ENCODE measurements around the gene GABRG3.

GABRG3 gene

GRCh38 chr15:27088584-27089232, 117.7 kb downstream of the GABRG3 start:
- in situ Hi-C loops (cut with MboI; ENCODE audit: low pct_unique_long_range_greater_than_20kb, low sequenced_read_pairs): no loop called here
- no peak for DNase-seq

- in situ Hi-C loops (cut with MboI; ENCODE audit: low pct_unique_long_range_greater_than_20kb, low sequenced_read_pairs): no loop called here
- no peak for DNase-seq
Observed at GRCh38 chr15:27089233-27089586, 118.2 kb downstream of the GABRG3 start.

GRCh38 chr15:27089676-27090075, 118.7 kb downstream of the GABRG3 start:
- in situ Hi-C loops (cut with MboI; ENCODE audit: low pct_unique_long_range_greater_than_20kb, low sequenced_read_pairs): no loop called here
- no peak for DNase-seq

- no peak for DNase-seq
- in situ Hi-C loops (cut with MboI; ENCODE audit: low pct_unique_long_range_greater_than_20kb, low sequenced_read_pairs): no loop called here
Observed at GRCh38 chr15:27091270-27091940, 120.4 kb downstream of the GABRG3 start.

GRCh38 chr15:27092390-27092789, 121.4 kb downstream of the GABRG3 start:
- DNase-seq: no peak
- in situ Hi-C loops (cut with MboI; ENCODE audit: low pct_unique_long_range_greater_than_20kb, low sequenced_read_pairs): no loop called here

GRCh38 chr15:27094235-27094634, 123.3 kb downstream of the GABRG3 start:
- in situ Hi-C loops (cut with MboI; ENCODE audit: low pct_unique_long_range_greater_than_20kb, low sequenced_read_pairs): no loop called here
- DNase-seq: no peak

- DNase-seq: no peak
Observed at GRCh38 chr15:27095886-27096624, 125.1 kb downstream of the GABRG3 start.

GRCh38 chr15:27097506-27097905, 126.5 kb downstream of the GABRG3 start:
- DNase-seq: no peak

More at GRCh38 chr15:27095886-27096624, 125.1 kb downstream of the GABRG3 start:
- in situ Hi-C loops (cut with MboI; ENCODE audit: low pct_unique_long_range_greater_than_20kb, low sequenced_read_pairs): no loop called here

GRCh38 chr15:27101982-27102381, 131.0 kb downstream of the GABRG3 start:
- DNase-seq: no peak

More at GRCh38 chr15:27097506-27097905, 126.5 kb downstream of the GABRG3 start:
- in situ Hi-C loops (cut with MboI; ENCODE audit: low pct_unique_long_range_greater_than_20kb, low sequenced_read_pairs): no loop called here

GRCh38 chr15:27111323-27111722, 140.3 kb downstream of the GABRG3 start:
- in situ Hi-C loops (cut with MboI; ENCODE audit: low pct_unique_long_range_greater_than_20kb, low sequenced_read_pairs): no loop called here

More at GRCh38 chr15:27101982-27102381, 131.0 kb downstream of the GABRG3 start:
- in situ Hi-C loops (cut with MboI; ENCODE audit: low pct_unique_long_range_greater_than_20kb, low sequenced_read_pairs): no loop called here

GRCh38 chr15:27114473-27114872, 143.5 kb downstream of the GABRG3 start:
- no peak for DNase-seq
- in situ Hi-C loops (cut with MboI; ENCODE audit: low pct_unique_long_range_greater_than_20kb, low sequenced_read_pairs): no loop called here

More at GRCh38 chr15:27111323-27111722, 140.3 kb downstream of the GABRG3 start:
- DNase-seq: no peak

GRCh38 chr15:27119695-27120266, 148.8 kb downstream of the GABRG3 start:
- in situ Hi-C loops (cut with MboI; ENCODE audit: low pct_unique_long_range_greater_than_20kb, low sequenced_read_pairs): no loop called here

GRCh38 chr15:27121672-27122071, 150.7 kb downstream of the GABRG3 start:
- in situ Hi-C loops (cut with MboI; ENCODE audit: low pct_unique_long_range_greater_than_20kb, low sequenced_read_pairs): no loop called here
- DNase-seq: no peak

More at GRCh38 chr15:27119695-27120266, 148.8 kb downstream of the GABRG3 start:
- DNase-seq: no peak

- DNase-seq: no peak
- in situ Hi-C loops (cut with MboI; ENCODE audit: low pct_unique_long_range_greater_than_20kb, low sequenced_read_pairs): no loop called here
Observed at GRCh38 chr15:27123291-27123690, 152.3 kb downstream of the GABRG3 start.

GRCh38 chr15:27123808-27124207, 152.8 kb downstream of the GABRG3 start:
- DNase-seq: no peak
- in situ Hi-C loops (cut with MboI; ENCODE audit: low pct_unique_long_range_greater_than_20kb, low sequenced_read_pairs): no loop called here

GRCh38 chr15:27124287-27124871, 153.4 kb downstream of the GABRG3 start:
- in situ Hi-C loops (cut with MboI; ENCODE audit: low pct_unique_long_range_greater_than_20kb, low sequenced_read_pairs): no loop called here
- no peak for DNase-seq

GRCh38 chr15:27125185-27125584, 154.2 kb downstream of the GABRG3 start:
- no peak for DNase-seq
- in situ Hi-C loops (cut with MboI; ENCODE audit: low pct_unique_long_range_greater_than_20kb, low sequenced_read_pairs): no loop called here

- in situ Hi-C loops (cut with MboI; ENCODE audit: low pct_unique_long_range_greater_than_20kb, low sequenced_read_pairs): no loop called here
- DNase-seq: no peak
Observed at GRCh38 chr15:27126449-27126848, 155.5 kb downstream of the GABRG3 start.

GRCh38 chr15:27127815-27128570, 157.0 kb downstream of the GABRG3 start:
- in situ Hi-C loops (cut with MboI; ENCODE audit: low pct_unique_long_range_greater_than_20kb, low sequenced_read_pairs): no loop called here
- no peak for DNase-seq

All from KBM-7 (cell line).